ENCODE results near the gene SPATA6L.

GRCh38 chr9:4620881-4621555, 45.3 kb downstream of the SPATA6L start:
- TF ChIP-seq, protein P1, sequence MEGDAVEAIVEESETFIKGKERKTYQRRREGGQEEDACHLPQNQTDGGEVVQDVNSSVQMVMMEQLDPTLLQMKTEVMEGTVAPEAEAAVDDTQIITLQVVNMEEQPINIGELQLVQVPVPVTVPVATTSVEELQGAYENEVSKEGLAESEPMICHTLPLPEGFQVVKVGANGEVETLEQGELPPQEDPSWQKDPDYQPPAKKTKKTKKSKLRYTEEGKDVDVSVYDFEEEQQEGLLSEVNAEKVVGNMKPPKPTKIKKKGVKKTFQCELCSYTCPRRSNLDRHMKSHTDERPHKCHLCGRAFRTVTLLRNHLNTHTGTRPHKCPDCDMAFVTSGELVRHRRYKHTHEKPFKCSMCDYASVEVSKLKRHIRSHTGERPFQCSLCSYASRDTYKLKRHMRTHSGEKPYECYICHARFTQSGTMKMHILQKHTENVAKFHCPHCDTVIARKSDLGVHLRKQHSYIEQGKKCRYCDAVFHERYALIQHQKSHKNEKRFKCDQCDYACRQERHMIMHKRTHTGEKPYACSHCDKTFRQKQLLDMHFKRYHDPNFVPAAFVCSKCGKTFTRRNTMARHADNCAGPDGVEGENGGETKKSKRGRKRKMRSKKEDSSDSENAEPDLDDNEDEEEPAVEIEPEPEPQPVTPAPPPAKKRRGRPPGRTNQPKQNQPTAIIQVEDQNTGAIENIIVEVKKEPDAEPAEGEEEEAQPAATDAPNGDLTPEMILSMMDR (conservative IDR thresholded peaks at IDR 0.05): no peak
- TF ChIP-seq ZFX (IDR thresholded peaks at IDR 0.05): no peak

All from C4-2B (cell line).